Loucy (cell line): ENCODE measurements around the gene EIF4EBP2.

Experiments used
- H2AFZ ChIP-seq: fragments of 200-600 bp; sonication (generic); 2 replicates; pipeline ENCODE4 v1.6.0; 2016; ENCODE audit warnings: antibody characterized with exemption, mild to moderate bottlenecking, low read length, moderate library complexity
- H3F3A ChIP-seq: fragments of 200-600 bp; 2 replicates; pipeline ENCODE4 v1.6.0; 2016; ENCODE audit warnings: antibody characterized with exemption, low read depth, mild to moderate bottlenecking
- H3K27me3 ChIP-seq: fragments of 200-600 bp; sonication (generic); 2 replicates; pipeline ENCODE4 v1.6.1; 2014; ENCODE audit warnings: low read length, mild to moderate bottlenecking; ENCODE audit not compliant: insufficient read depth, poor library complexity, severe bottlenecking
- H3K36me3 ChIP-seq: fragments of 200-600 bp; sonication (generic); 2 replicates; pipeline ENCODE4 v1.6.1; 2016; ENCODE audit warnings: low read length; ENCODE audit not compliant: insufficient read depth
- H3K4me1 ChIP-seq: fragments of 200-600 bp; sonication (generic); 2 replicates; pipeline ENCODE4 v1.5.1; 2014; ENCODE audit warnings: low read length, mild to moderate bottlenecking; ENCODE audit not compliant: insufficient read depth, poor library complexity, severe bottlenecking
- H3K4me2 ChIP-seq: fragments of 200-600 bp; sonication (generic); 2 replicates; pipeline ENCODE4 v1.6.0; 2014; ENCODE audit warnings: antibody characterized with exemption, low read length, low read depth, mild to moderate bottlenecking; ENCODE audit not compliant: poor library complexity, severe bottlenecking
- H3K4me3 ChIP-seq: fragments of 200-600 bp; sonication (generic); 2 replicates; pipeline ENCODE4 v1.5.1; 2014; ENCODE audit warnings: low read length, mild to moderate bottlenecking, mixed read lengths; ENCODE audit not compliant: poor library complexity, severe bottlenecking
- H3K79me2 ChIP-seq: fragments of 200-600 bp; sonication (generic); 2 replicates; pipeline ENCODE4 v1.6.1; 2014; ENCODE audit warnings: low read length; ENCODE audit not compliant: insufficient read depth
- H3K9ac ChIP-seq: fragments of 200-600 bp; sonication (generic); 2 replicates; pipeline ENCODE4 v1.6.0; 2014; ENCODE audit warnings: mild to moderate bottlenecking, low read depth, low read length, moderate library complexity; ENCODE audit not compliant: poor library complexity, severe bottlenecking
- H3K9me2 ChIP-seq: fragments of 200-600 bp; sonication (generic); replicated peaks from 2 replicates; pipeline ENCODE4 v1.6.1; 2016; ENCODE audit warnings: low read depth, low read length, mixed read lengths
- H3K9me3 ChIP-seq: fragments of 200-600 bp; sonication (generic); 2 replicates; pipeline ENCODE4 v1.6.1; 2014; ENCODE audit warnings: mild to moderate bottlenecking, antibody characterized with exemption, low read length, low read depth; ENCODE audit not compliant: insufficient read depth
- H4K20me1 ChIP-seq: fragments of 200-600 bp; sonication (generic); 2 replicates; pipeline ENCODE4 v1.6.0; 2014; ENCODE audit warnings: antibody characterized with exemption, low read length, mild to moderate bottlenecking; ENCODE audit not compliant: insufficient read depth, poor library complexity, severe bottlenecking
- EZH2phosphoT487 ChIP-seq: fragments of 200-600 bp; IDR thresholded peaks from 2 replicates; pipeline ENCODE4 v1.6.1; 2018; ENCODE audit warnings: antibody characterized with exemption, mild to moderate bottlenecking, moderate library complexity, borderline replicate concordance
- TF ChIP-seq, protein P1 (sequence below): fragments of 200-600 bp; sonication (generic); conservative IDR thresholded peaks from 2 replicates; pipeline ENCODE4 v1.5.1; 2014; ENCODE audit warnings: mild to moderate bottlenecking, antibody characterized with exemption, low read length

EIF4EBP2 gene

GRCh38 chr10:70378122-70378521, 25.8 kb upstream of the EIF4EBP2 start:
- TF ChIP-seq, protein P1, sequence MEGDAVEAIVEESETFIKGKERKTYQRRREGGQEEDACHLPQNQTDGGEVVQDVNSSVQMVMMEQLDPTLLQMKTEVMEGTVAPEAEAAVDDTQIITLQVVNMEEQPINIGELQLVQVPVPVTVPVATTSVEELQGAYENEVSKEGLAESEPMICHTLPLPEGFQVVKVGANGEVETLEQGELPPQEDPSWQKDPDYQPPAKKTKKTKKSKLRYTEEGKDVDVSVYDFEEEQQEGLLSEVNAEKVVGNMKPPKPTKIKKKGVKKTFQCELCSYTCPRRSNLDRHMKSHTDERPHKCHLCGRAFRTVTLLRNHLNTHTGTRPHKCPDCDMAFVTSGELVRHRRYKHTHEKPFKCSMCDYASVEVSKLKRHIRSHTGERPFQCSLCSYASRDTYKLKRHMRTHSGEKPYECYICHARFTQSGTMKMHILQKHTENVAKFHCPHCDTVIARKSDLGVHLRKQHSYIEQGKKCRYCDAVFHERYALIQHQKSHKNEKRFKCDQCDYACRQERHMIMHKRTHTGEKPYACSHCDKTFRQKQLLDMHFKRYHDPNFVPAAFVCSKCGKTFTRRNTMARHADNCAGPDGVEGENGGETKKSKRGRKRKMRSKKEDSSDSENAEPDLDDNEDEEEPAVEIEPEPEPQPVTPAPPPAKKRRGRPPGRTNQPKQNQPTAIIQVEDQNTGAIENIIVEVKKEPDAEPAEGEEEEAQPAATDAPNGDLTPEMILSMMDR, result no peak
- no peak for TF ChIP-seq EZH2phosphoT487
- Histone ChIP-seq H3K9me2 (no peaks in the 10 kb centered on the region), H3K36me3 (no peaks in the 10 kb centered on the region), H2AFZ (no peak overlapping the region), H3K4me3 (no peak overlapping the region), H4K20me1 (no peaks in the 10 kb centered on the region), H3K9ac (no peak overlapping the region), H3K27me3 (no peaks in the 10 kb centered on the region), H3K4me1 (peaks cover 9% of the 10 kb centered on the region), H3F3A (no peaks in the 10 kb centered on the region), H3K4me2 (no peak overlapping the region), H3K9me3 (no peaks in the 10 kb centered on the region), H3K79me2 (peaks cover 8% of the 10 kb centered on the region; the same call in 1 of the 2 replicates)

GRCh38 chr10:70379581-70380176, 24.3 kb upstream of the EIF4EBP2 start:
- Histone ChIP-seq H3K4me1 (peaks cover 9% of the 10 kb centered on the region), H3K27me3 (no peaks in the 10 kb centered on the region)
- TF ChIP-seq, protein P1, result peak; percentile 75
- no peak for TF ChIP-seq EZH2phosphoT487

DNA sequence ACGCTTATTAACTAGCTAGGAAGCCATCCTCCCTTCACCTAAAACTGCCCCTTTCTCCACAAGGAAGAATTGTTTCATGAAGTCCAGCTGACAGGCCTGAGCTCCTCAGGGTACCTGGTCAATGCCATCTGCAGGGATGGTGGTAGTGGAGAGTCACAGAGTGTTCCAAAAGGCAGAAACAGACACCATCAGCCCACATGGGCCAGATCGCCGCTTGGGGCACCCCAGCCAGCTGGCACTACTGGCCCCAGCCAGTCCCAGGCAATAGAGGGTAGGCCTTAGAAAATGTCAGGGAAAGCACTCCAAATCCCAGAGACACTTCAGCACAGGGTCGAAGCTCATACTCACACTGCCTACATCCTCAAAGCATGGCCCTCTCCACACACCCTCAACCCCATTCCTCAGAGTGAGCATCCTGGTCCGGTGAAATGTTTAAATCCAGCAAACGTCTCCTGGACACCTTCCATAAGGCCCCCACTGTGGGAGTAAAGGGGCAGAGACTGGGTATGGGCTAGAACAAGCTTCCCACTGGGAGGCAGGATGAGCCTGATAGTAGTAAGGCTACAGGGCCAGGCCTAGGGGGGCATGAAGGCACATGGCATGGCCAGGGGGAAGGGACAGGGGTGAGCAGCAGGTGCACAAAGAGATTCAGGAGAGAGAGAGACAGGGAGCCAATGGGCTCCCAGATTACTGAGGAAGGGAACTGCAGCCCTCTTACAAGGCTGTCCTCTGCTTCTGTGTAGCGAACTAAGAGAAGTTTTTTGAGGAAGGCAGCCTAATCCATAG, 23.4 kb upstream of the EIF4EBP2 start:
- H3F3A ChIP-seq, result no peaks in the 10 kb centered on the region
- H3K4me3 ChIP-seq, result no peak overlapping the region
- no peak for TF ChIP-seq EZH2phosphoT487
- TF ChIP-seq, protein P1, result no peak
- no peak overlapping the region for H3K9ac ChIP-seq
- H3K4me1 ChIP-seq, result peaks cover 9% of the 10 kb centered on the region
- H3K79me2 ChIP-seq, result peaks cover 8% of the 10 kb centered on the region; the same call in 1 of the 2 replicates
- H3K9me3 ChIP-seq, result no peaks in the 10 kb centered on the region
- H3K4me2 ChIP-seq, result peak overlapping the region; percentile 84
- H4K20me1 ChIP-seq, result no peaks in the 10 kb centered on the region
- no peaks in the 10 kb centered on the region for H3K9me2 ChIP-seq
- no peaks in the 10 kb centered on the region for H3K36me3 ChIP-seq
- no peak overlapping the region for H2AFZ ChIP-seq
- H3K27me3 ChIP-seq, result no peaks in the 10 kb centered on the region

More at GRCh38 chr10:70379581-70380176, 24.3 kb upstream of the EIF4EBP2 start:
- Histone ChIP-seq H3K36me3 (no peaks in the 10 kb centered on the region), H3K9me3 (no peaks in the 10 kb centered on the region), H4K20me1 (no peaks in the 10 kb centered on the region), H3K9me2 (no peaks in the 10 kb centered on the region), H3K79me2 (peaks cover 8% of the 10 kb centered on the region; the same call in 1 of the 2 replicates), H3K4me2 (no peak overlapping the region), H3K4me3 (no peak overlapping the region), H3F3A (no peaks in the 10 kb centered on the region), H2AFZ (no peak overlapping the region), H3K9ac (no peak overlapping the region)
